Activated CD8-positive, alpha-beta memory T cell treated with anti-CD3 and anti-CD28 coated beads, Interleukin-2, amount 50 U/mL, for 4 hours (primary cell): ENCODE data around the gene TENT4A.
"Not testable (repeated sequence)": the region's sequence is repeated elsewhere in the genome, so short reads cannot be mapped to it uniquely, and the experiment has no call there.

Experiments used
- DNase-seq: peaks from one replicate; pipeline ENCODE4 v3.0.0-alpha.2; 2020

Gene TENT4A

GRCh38 chr5:6754766-6755165 lies 41.5 kb downstream of the TENT4A start:
- DNase-seq, result no peak

- no peak for DNase-seq
Observed at GRCh38 chr5:6755519-6755918, 42.3 kb downstream of the TENT4A start.

DNA sequence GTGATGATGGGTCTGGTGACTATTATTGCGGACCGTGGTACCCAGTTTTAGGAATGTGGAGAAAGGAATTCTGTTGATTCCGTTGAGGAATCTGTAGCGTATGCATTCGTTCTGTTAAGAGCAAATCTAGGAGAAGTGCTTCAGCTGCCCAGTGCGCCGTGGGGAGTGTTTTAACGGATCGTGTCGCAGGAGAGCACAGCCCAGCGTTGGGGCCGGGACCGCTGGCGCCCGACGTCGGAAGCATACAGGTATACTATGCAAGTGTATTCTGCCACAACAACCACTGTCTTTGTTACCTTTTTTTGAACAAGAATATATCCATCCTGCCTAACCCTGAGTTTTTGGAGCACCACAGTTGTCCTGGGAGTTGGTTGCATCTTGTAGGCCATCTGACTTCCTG lies 42.7 kb downstream of the TENT4A start:
- no peak for DNase-seq

- no peak for DNase-seq
Observed at GRCh38 chr5:6757414-6757969, 44.3 kb downstream of the TENT4A start.

- no peak for DNase-seq
Observed at GRCh38 chr5:6758236-6758635, 45.0 kb downstream of the TENT4A start.

DNA sequence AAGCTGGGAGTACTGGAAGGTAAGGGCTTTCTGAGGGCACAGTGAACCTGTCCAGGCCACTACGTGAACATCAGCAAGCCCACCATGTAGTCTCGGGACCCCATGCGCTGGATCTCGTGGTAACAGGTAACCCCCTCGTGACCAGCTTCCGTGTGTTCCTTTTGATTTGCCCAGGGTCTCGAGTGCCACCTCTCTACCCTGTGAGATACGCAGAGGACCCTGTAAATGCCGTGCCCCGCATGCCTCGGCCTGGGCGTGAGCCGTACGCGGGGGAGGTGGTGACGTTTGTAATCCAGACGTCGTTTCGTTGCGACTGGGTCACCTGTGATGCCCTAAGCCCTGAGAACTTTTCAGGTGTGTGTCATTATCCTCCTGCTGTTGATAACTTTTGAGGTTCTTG lies 45.5 kb downstream of the TENT4A start:
- DNase-seq, result no peak

GRCh38 chr5:6759401-6759800 lies 46.2 kb downstream of the TENT4A start:
- DNase-seq, result no peak

- no peak for DNase-seq
Observed at GRCh38 chr5:6759983-6760382, 46.8 kb downstream of the TENT4A start.

DNA sequence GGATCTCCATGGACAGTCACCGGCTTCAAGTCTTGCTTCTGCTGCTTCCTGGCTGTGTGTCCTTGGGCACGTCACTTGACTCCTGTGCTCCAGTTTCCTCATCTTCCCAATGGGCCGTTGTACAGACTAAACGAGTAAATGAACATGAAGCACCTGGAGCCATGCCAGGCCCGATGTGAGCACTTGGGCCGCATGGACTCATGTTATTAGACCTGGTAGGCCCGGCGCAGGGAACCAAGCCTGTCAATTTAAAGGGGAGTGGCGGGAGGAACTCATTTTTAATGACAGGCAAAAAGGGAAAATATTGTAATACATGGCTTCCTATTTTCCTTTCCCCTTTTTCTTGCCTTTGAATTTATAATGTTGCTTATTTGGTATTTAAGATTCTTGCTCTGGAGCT lies 47.5 kb downstream of the TENT4A start:
- no peak for DNase-seq

DNA sequence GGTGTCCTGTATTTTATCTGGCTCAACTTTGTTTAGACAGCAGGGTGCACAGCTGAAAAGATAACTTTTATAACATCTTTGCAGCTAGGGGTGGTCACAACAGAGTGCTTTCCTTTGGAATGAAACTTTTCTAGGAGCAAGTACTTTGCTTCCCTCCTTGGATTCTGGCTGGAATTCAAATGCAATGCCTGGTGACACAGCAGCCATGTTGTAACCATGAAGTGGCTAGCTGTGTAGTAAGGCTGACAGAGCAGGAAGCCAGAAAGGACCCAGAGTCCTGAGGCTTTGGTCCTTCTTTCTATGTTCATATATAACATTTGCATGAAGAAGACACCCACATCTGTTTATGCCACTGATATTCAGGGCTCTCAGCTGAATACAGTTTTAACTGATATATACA lies 48.1 kb downstream of the TENT4A start:
- no peak for DNase-seq

DNA sequence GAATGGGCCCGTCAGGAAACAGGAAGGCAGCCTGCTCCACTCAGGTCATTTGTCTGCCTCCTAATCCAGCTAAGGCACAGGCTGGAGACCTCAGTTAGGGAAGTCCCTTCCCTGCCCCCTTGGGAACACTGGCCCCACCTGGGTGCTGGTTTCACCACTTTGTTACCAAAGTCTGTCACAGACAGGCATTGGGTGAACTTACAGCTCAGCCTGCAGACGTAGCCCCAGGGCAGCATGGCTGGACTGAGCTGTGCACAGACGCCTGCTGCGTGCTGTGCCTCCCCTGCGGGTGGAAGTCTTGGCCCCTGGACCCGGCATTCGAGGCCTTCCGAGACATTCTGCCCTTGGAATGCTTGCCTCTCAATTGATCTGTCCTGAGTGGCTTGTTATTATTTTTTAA lies 48.9 kb downstream of the TENT4A start:
- no peak for DNase-seq

DNA sequence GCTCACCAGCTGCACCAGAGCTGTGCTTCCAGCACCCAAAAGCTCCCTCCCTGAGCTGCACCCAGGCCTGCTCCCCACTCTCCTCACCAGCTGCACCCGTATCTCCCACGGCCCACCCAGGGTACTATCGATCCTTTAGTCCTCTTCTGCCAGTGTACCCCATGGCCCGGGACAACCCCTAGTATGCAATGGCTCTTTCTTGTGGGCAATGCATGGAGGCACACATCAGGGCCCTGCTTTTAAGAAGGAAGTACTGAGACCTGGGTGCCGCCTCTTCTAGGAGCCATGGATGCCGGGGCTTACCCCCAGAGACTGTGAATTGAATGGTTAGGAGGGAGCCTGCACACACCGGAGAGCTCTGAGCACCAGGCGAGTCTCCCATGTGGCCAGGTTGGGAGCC lies 49.5 kb downstream of the TENT4A start:
- no peak for DNase-seq

- no peak for DNase-seq
Observed at GRCh38 chr5:6763191-6763590, 50.0 kb downstream of the TENT4A start.

DNA sequence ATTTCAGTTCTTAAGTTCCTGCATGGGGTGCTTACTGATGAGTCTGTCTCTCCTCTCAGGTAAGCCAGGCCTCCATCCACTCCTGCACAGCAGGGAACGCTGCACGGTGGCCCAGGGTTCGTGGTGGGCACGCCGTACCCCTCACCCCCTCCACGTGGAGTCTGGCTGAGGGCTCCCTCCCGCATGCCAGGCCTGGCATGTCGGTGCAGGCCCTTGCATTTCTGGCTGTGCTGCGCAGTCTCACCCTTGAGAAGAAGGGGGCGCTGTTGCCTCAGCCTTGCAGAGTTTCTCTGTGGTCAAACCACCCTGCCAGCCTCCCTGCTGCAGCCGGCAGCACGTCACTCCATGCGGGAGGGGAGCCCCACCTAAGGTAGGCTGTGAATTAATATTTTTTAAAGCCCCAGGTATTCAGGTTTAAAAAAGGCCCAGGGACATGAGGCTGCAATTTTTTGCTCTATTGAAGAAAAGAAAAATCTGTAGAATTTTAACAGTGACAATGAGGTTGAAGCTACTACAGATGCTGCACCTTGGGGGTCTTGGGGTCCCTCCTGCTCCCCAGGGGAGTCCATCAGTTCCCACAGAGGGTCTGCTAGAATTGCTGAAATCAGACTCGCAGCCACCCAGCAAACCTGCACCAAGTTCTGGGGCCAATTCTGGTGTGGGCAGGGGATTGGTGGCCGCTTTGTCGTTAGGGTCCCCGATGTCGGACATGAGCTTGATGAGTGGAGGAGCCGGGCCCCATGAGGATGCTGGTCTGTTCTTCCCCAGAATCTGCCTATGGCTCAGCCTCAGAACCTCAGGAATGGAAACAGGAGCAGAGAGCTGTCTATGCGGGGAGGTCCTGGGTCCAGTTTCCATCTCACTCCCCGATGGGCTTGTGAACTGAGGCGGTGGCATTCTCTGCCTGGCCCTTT lies 52.6 kb downstream of the TENT4A start:
- peak; percentile 46 for DNase-seq

DNA sequence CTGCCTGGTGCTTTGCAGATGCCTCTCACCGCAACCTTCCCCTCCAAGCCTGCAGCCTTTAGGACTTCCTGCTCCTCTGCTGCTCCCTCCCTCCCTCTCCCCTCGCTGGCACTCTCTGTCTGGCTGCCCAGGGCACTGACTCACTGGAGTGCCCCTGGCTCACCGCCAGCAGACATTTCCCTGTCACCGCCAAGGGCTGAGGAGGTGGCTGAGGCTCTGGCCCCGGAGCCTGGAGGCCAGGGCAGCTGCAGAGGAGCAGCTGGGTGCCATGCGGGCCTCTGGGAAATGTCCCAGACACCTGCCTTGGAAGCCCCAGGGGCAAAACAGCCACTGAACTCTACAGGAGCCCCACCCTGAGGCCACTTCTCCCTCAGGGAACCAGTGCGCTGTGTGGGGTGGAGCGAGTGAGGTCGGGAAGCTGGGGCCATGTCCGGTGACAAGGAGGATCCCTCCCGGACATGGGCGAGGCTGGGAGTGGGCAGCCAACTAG lies 53.4 kb downstream of the TENT4A start:
- peak; percentile 31 for DNase-seq

GRCh38 chr5:6767481-6768063 lies 54.3 kb downstream of the TENT4A start:
- no peak for DNase-seq

GRCh38 chr5:6768590-6769230 lies 55.5 kb downstream of the TENT4A start:
- DNase-seq, result no peak

DNA sequence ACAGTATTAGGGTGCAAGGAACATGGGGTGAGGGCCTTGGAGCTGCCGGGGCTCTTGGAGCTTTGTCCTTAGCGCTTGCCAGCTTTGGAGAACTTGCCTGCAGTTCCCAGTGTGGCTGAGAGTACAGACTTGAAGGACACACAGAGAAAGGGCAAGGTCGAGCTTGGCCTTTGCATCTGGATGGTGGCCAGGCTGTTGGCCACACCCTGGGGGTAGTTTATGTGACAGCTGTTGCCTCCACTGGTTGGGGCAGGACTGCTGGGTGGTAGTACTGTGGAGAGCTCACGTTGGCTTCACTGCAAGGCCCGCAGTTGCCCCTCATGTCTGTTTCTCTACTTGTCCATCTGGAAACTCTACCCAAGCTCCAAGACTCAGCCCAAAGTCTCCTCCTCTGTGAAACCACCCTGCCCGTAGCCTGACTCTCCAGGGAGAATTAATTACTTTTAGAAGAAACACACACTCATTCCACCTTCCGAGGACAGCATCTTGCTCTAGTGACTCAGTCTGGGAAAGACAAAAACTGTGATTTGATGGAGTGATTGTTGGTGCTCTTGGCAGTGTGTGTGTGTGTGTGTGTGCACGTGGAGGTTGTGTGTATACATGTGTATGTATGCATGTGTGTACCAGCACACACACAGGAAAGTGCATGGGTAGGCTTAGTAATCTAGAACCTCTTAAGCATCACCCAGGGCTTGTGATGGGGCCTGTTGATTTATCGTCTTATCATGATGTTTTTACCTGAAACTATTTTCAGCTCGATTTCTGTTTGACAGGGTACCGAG lies 57.8 kb downstream of the TENT4A start:
- no peak for DNase-seq

- DNase-seq, result no peak
Observed at GRCh38 chr5:6772886-6773285, 59.7 kb downstream of the TENT4A start.

- DNase-seq, result no peak
Observed at GRCh38 chr5:6773342-6774035, 60.3 kb downstream of the TENT4A start.

GRCh38 chr5:6774207-6774606 lies 61.0 kb downstream of the TENT4A start:
- DNase-seq, result not testable (repeated sequence)

- DNase-seq, result no peak
Observed at GRCh38 chr5:6774721-6775204, 61.5 kb downstream of the TENT4A start.
